ENCODE measurements around the gene FBXO27.

- TF ChIP-seq POLR2AphosphoS5 (IDR thresholded peaks at IDR 0.05) (no peak), TAF1 (IDR thresholded peaks at IDR 0.05; ENCODE audit: low read depth) (no peak), CTCF (IDR thresholded peaks at IDR 0.05; ENCODE audit: poor library complexity, severe bottlenecking) (no peak)
Measured at GRCh38 chr19:39017646-39018045, 14.7 kb downstream of the FBXO27 start.

Measured in neural cell (in vitro differentiated cells).